HG02798 (cell line): ENCODE measurements around the gene CLASP1.
A peak's percentile ranks its signal among the peaks of the same experiment; 100 is the strongest.
"Not testable (repeated sequence)": the region's sequence is repeated elsewhere in the genome, so short reads cannot be mapped to it uniquely, and the experiment has no call there.

Experiments used
- ATAC-seq: cut with Tn5 transposase; IDR thresholded peaks from one replicate; pipeline ENCODE4 v1.9.1; 2021; ENCODE audit warnings: mild to moderate bottlenecking; ENCODE audit not compliant: unreplicated experiment, poor library complexity

The CLASP1 gene

DNA sequence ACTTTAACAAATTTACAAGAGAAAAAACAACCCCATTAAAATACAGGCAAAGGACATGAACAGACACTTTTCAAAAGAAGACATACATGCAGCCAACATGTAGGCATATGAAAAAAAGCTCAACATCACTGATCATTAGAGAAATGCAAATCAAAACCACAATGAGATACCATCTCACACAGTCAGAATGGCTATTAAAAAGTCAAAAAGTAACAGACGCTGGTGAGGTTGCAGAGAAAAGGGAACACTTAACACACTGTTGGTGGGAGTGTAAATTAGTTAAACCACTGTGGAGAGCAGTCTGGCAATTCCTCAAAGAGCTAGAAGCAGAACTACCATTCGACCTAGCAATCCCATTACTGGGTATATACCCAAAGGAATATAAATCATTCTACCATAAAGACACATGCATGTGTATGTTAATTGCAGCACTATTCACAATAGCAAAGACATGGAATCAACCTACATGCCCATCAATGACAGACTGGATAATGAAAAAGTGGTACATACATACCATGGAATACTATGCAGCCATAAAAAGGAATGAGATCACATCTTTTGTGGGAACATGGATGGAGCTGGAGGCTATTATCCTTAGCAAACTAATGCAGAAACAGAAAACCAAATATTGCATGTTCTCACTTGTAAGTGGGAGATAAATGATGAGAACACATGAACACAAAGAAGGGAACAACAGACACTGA lies 96.6 kb downstream of the CLASP1 start:
- not testable (repeated sequence) for ATAC-seq

DNA sequence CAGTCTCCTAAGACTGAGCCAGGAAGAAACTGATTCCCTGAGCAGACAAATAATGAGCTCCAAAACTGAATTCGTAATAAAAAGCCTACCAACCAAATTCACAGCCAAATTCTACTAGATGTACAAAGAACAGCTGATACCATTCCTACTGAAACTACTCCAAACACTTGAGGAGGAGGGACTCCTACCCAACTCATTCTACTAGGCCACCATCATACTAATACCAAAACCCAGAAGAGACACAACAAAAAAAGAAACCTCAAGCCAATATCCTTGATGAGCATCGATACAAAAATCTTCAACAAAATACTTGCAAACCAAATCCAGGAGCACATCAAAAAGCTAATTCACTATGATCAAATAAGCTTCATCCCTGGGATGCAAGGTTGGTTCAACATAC lies 98.6 kb downstream of the CLASP1 start:
- ATAC-seq = no peak

DNA sequence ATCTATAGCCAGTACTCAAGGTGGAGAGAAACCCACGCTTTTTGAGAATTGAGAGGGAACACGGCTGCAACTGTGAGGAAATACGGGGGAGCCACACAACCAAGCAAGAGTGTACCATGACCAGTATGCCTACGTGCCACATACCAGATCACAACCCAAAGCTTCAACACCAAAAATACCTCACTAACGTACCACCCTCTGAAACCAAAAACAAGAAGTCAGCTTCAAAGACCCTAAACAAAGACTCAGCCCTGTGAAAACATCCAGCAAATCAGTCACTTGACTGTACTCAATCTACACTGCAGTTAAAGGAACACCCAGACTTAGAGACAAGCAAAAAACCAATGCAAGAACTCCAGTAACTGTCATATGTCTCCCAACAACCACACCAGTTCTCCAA lies 101.6 kb downstream of the CLASP1 start:
- no peak for ATAC-seq

- ATAC-seq = no peak
Measured at GRCh38 chr2:121545913-121546312, 103.3 kb downstream of the CLASP1 start.

GRCh38 chr2:121545257-121545656 lies 104.0 kb downstream of the CLASP1 start:
- ATAC-seq = no peak

DNA sequence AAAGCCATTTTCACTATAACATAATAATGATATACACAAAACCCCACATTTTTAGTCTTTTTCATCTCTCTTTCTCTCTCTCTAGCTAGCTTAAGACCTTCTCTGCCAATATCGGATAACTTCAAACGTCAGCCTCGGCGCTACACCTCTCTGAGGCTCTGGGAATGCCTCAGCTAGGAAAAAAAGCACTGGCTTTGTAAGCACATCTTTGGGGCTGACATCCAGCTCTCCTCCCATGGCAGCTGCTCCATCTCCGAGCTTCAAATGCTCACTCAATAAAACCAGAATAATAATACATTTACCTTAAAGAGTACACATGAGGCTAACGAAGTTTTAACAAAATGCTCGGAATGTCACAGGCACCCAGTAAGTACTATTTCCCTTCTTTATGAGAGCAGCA lies 107.8 kb downstream of the CLASP1 start:
- no peak for ATAC-seq

- ATAC-seq = no peak
Measured at GRCh38 chr2:121539750-121540469, 109.4 kb downstream of the CLASP1 start.

- ATAC-seq = no peak
Measured at GRCh38 chr2:121536850-121537557, 112.3 kb downstream of the CLASP1 start.

GRCh38 chr2:121536347-121536746 lies 112.9 kb downstream of the CLASP1 start:
- no peak for ATAC-seq

DNA sequence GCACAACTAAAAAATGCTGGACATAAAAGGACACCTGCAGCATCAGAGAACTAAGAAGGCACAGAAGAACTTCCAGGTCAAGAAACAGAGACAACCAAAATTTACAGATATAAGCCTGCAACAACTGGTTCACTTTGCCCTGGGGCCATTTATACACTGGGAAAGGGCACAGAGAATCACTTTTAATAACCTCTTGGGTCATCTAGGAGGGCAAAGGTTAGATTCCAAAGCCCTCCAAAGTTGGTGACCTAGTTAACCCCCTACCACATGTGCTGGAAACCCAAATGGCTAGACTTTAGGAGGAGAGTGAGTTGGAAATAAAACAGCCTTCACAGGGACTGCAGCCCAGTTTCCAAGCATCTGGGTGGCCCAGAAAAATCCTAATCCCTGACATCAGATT lies 115.3 kb downstream of the CLASP1 start:
- ATAC-seq = no peak

DNA sequence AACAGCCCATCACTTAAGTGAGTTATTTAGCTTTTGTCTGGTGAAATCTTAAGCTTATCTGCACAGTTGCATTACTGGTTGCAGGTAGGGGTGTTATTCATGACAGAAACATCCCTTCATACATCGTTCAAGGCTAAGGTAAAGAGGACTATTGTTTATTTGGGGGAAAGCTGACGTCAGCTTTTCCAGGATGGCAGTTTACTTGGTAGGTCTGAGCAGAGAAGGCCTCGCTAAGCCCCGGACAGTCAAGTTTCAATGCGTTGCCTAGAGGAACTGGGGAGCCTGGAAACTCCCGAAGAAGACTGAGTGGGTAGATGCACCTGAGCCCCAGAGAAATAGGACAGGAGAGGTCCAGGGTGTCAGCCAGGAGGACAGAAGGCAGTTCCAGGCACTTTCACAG lies 116.4 kb downstream of the CLASP1 start:
- no peak for ATAC-seq

GRCh38 chr2:121532347-121532766 lies 116.9 kb downstream of the CLASP1 start:
- ATAC-seq = no peak

GRCh38 chr2:121530212-121530705 lies 119.0 kb downstream of the CLASP1 start:
- peak; percentile 67 for ATAC-seq

DNA sequence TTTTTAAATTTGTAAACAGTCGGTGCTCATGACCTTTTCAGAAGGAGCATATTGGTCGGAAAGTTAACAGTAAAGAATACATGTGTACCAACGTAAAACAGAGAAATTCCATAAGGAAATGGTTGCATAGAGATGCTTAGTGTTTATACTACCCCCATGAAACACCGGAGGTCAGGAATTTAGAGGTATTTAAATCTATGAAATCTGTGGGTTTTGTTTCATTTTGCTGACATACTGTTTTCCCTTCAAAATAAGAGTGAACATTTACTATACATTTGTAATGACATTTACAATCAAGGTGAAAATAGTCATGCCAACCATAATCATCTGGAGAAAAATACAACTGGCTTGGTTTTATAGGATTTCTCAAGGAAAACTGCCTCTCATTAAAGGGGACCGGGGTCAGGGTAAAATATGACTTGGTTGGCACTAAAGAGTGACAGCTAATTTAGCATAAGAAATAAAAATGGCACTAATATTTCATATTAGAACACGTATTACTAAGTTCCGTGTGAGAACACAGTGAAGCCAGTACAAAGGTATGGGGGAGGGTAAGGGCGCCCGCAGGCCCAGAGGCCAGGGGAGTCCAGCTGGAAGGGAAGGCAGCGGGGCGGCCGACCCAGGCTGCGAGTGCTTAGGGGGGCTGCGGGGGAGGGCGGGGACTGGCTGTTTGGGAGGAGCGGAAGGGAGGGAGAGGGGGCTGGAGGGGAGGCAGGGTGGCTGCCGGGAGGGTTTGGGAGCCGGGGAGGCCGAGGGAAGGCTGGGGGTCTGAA lies 119.6 kb downstream of the CLASP1 start:
- ATAC-seq = peak; percentile 8

DNA sequence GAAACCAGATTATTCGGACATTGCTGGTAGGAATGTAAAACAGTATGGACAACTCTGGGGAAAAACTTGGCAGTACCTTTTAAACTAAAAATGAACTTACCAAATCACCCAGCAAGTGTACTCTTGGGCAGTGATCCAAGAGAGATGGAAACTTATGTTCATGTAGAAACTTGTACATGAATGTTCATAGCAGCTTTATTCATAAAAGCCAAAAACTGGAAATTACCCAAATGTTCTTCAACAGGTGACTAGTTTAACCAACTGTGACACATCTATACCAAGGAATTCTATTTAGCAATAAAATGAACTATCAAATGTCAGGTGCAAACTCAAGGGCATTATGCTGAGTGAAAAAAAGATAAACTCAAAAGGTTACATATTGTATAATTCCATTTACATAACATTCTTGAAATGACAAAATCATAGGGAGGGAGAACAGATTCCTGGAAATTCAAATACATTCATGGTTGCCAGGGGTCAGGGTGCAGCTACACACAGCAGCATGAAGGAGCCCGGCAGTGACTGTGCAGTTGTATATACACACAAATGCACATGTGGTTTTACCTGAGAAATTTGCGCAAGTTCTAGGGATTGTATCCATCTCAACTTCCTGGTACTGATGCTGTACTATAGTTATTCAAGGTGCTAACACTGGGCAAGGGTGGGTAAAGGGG lies 122.1 kb downstream of the CLASP1 start:
- ATAC-seq = no peak

GRCh38 chr2:121524685-121525425 lies 124.4 kb downstream of the CLASP1 start:
- ATAC-seq = no peak

- no peak for ATAC-seq
Measured at GRCh38 chr2:121521359-121521758, 127.9 kb downstream of the CLASP1 start.

DNA sequence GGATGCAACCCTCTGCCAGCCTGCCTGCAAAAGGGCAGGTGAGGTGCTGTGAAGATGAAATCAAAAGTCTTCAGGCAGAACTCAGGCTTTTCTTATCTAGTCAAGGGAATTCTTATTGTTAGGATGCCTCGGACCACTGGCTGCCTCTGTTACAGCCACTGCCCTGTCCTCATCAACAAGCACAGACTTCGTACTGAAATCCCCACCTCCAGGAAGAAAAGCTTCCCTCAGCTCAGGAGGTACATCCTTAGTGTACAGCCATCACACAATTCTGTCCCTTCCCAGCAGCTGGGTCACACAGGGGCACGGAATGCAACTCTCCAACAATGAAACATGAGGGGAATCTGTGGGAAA lies 128.6 kb downstream of the CLASP1 start:
- no peak for ATAC-seq
